Sigmoid colon (tissue), 3 donors: ENCODE measurements around the gene ACO2.

Source experiments
- CTCF ChIP-seq, 4 experiments: fragments of 450-650 bp in 3 of 4; fragments of 200-600 bp in 1 of 4; IDR thresholded peaks; one replicate each; pipeline ENCODE4 v1.5.1; 2016 to 2019; ENCODE audit warnings: antibody characterized with exemption in 4 of 4, mild to moderate bottlenecking in 3 of 4, moderate library complexity in 2 of 4
- POLR2A ChIP-seq, 2 donors: fragments of 450-650 bp; IDR thresholded peaks; one replicate each; pipeline ENCODE4 v1.6.1; 2016; ENCODE audit warnings: antibody characterized with exemption in 2 of 2, mild to moderate bottlenecking in 2 of 2, moderate library complexity in 2 of 2

- TF ChIP-seq POLR2A (IDR thresholded peaks at IDR 0.05) = no peak
- no peak for TF ChIP-seq CTCF (IDR thresholded peaks at IDR 0.05)
Observed at GRCh38 chr22:41534219-41534618, 65.3 kb downstream of the ACO2 start.
